HG02970 (cell line): Measurements from ENCODE around the gene LRRC41.
A peak's percentile ranks its signal among the peaks of the same experiment; 100 is the strongest.
"Not testable (repeated sequence)": the region's sequence is repeated elsewhere in the genome, so short reads cannot be mapped to it uniquely, and the experiment has no call there.

Experiments used
- ATAC-seq: cut with Tn5 transposase; IDR thresholded peaks from one replicate; pipeline ENCODE4 v1.9.1; 2021; ENCODE audit warnings: mild to moderate bottlenecking, moderate library complexity, moderate number of reproducible peaks; ENCODE audit not compliant: unreplicated experiment, low FRiP score

Gene LRRC41, protein sequence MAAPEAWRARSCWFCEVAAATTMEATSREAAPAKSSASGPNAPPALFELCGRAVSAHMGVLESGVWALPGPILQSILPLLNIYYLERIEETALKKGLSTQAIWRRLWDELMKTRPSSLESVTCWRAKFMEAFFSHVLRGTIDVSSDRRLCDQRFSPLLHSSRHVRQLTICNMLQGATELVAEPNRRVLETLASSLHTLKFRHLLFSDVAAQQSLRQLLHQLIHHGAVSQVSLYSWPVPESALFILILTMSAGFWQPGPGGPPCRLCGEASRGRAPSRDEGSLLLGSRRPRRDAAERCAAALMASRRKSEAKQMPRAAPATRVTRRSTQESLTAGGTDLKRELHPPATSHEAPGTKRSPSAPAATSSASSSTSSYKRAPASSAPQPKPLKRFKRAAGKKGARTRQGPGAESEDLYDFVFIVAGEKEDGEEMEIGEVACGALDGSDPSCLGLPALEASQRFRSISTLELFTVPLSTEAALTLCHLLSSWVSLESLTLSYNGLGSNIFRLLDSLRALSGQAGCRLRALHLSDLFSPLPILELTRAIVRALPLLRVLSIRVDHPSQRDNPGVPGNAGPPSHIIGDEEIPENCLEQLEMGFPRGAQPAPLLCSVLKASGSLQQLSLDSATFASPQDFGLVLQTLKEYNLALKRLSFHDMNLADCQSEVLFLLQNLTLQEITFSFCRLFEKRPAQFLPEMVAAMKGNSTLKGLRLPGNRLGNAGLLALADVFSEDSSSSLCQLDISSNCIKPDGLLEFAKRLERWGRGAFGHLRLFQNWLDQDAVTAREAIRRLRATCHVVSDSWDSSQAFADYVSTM

DNA sequence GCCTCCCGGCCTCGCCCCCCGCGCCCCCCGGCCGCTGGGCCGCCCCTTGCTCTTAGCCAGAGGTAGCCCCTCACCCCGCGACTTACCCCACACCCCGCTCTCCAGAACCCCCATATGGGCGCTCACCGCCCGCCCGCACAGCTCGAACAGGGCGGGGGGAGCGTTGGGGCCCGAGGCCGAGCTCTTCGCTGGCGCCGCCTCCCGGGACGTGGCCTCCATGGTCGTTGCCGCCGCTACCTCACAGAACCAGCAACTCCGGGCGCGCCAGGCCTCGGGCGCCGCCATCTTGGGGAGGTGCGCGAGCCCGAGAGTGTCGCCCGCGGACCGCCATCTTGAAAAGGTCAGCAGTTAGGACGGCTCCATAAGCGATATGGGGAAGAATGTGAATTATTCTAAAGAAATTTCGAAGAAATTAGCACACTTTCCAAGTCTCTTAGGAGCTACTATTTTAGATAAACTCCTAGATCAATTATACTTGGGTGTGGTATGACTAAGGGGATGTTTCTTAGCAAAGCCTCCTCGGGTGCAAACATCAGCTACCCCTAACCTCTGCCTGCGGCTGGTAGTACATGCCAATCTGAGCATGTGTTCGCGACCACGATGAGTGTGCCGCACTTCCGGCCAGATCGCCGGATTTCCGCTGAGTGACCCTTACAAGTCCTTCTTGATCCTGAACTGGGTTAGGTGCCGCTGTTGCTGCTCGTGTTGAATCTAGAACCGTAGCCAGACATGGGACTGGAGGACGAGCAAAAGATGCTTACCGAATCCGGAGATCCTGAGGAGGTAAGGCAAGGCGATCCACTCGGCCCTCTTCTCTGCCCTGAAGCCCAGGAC is at the start of gene LRRC41, which contains the start of gene UQCRH:
Gene LRRC41, minus strand, starts transcription at position 579 of the 834 bp plus-strand sequence. Its CDS starts 294 bp downstream, at position 285.
Gene UQCRH, plus strand, starts transcription at position 661 of the 834 bp plus-strand sequence. Its CDS starts 69 bp downstream, at position 730.
- peak; percentile 81 for ATAC-seq

DNA sequence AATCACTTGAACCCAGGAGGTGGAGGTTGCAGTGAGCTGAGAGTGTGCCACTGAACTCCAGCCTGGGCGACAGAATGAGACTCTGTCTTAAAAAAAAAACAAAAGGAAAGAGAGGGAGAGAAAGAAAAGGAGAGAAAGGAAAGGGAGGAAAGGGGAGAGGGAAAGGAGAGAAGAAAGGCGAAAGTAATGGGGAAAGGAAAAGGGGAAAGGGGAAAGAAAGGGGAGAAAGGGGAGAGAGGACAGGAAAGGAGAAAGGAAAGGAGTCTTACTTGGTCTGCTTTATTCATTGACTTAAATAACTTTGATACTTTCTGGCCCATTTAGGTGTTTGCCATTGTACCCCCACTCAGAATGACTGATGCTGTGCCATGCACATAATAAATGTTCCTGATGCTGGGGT is 48.9 kb upstream of the LRRC41 start:
- ATAC-seq = no peak

DNA sequence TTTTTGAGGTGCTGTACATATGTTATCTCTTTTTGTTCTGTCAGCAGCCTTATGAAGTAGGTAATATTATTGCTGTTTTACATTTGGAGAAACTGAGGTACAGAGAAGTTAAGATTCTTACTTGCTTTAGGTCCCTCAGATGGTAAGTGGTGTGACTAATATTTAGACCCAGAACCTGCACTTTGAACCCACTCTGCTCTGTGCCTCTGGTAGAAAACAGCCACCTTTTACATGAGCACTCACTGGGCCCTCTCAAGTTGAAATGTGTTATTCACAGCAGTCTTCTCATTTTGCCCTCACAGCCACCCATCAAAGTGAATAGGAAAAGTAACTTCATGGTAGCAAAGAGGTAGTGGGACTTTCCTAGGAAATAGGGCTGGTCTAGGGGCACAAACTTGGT is 41.9 kb upstream of the LRRC41 start:
- no peak for ATAC-seq

DNA sequence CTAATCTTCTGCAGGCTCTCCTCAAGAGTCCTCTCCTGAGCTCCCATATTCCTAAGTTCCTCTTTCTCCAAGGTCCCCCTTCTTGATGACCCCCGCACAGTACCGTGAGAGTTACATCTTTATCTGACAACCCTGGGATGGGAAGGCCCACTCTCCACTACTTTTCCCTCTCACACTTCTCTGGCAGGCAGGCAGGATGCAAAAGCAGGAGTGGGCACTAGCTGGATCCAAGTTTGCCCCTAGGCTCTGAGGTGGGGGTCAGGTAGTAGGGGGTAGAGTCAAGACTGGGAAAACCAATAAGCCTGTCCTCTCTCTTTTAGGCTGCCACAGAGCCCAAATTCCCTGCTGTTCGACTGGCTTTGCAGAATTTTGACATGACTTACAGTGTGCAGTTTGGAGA is 41.1 kb upstream of the LRRC41 start:
- no peak for ATAC-seq

DNA sequence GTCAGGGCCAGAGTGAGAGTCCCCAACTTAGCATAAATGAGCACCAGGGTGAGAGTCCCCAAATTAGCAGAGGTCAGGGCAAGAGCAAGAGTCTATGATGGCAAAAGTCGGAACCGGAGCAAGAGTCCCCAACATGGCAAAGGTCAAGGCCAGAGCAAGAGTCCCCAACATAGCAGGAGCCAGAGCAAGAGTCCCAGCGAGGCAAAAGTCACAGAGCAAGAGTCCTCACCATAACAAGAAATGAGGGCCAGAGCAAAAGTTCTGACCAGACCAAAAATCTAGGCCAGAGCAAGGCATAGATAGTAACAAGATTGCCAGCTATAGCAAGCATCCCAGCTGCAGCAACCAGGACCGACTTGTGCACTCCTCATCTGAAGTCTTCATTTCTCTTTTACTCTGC is 40.3 kb upstream of the LRRC41 start:
- no peak for ATAC-seq

DNA sequence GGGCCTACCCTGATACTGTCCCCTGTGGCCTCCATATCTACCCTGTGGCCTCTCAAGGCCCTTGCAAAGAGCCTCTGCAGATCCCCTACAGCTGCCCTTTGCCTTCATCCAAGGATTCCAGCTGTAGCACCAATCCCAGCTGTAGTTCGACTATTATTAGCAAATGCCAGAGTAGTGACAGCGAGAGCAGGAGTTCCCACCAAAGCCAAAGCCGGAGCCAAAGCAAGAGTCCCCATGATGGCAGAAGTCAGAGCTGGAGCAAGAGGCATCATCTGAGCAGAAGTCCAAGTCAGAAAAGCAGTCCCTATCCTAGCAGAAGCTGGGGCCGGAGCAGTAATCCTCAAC is 39.9 kb upstream of the LRRC41 start:
- ATAC-seq = no peak

DNA sequence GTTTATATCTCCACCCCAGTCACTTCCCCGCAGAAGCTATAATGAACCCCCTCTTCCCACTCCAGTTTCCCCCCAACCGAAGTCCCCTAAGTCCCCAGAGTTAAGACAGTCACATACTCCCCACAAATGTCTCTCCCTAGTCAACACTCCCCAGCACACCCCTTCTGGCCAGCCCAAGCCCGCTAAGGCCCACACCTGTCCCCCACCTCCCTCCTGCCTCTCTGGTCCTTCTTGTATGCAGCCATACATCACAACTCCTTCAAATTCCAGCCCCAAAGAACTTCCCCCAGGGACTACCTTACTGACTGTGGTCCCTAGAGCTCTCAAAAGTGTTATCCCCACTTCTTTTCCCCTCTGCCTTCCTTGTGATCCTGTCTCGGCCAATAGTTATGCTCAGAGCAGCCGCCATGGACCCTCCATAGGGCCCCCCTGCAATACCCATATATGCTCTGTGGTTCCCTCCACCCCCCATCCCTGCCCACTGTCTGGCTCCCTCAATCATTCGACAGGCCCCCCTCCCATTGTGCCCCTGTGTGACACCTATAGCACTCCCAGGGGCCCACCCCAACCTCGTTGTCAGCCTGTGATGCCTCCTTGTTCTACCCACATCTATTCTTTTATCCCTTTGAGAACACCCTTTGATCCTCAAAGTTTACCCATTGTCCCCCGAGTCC is 39.4 kb upstream of the LRRC41 start:
- no peak for ATAC-seq

DNA sequence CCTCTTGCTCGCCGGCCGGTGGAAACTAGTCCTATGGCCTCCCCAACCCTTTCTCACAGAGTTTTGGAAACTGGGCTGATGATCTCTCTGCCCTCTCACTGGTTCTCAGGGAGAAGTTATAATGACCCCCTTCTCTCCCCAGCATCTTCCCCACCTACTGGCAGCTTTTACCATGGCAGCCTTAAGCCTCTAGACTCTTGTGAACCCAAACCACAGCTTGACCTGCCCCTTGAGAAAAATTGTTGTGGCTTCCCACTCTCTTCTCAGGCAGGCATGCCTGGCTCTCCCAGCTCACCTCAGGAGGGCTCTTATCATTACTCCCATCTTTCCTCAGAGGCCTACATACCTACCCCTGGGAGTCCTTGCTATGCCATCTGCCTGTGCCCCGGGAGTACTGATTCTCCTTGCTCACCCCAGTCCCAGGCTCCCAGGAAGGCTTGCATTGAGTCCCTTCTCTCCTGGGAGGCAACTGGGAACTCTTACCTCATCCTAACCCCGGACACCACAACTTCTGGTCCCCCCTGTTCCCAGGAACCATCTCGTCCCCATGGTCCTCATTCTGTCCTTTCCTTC is 38.8 kb upstream of the LRRC41 start:
- ATAC-seq = no peak

DNA sequence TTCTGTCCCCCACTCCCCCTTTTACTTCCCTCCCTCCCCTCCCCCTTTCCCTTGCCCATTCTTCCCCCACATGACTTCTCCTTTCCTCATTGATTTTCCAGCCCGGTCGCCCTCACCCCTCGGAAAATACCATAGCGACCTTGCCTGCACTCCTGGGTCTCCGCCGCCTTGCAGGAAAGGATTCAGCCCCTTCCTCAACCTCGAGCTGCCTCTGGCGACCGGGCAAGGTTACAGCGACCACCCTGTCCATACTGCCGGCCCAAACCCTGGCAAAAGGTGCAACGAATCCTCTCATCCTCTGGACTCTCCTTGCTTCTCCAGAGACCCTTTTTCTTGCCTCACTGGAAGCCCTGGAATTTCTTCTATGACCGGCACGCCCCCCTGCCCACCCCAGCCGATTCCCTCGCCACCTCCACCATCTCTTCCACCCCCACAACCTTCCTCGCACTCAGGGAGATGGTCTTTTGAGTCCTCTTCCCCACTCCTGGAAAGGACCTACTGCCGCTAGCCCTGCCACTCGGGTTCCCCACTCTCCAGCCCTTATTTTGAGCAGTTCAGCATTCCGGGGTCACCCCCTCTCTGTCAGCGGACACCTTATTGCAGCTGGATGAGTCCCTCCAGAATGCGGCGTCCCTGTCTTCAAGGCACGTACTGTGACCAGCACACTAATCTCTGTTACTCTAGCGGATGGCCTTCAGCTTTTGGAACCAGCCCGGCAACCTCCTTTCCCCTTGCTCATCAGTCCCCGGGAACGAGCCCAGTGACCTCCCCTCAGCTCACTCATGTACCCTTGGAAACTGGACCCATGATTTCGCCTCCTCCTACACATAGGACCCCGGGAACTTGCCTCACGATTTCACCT is 38.0 kb upstream of the LRRC41 start:
- ATAC-seq = no peak

DNA sequence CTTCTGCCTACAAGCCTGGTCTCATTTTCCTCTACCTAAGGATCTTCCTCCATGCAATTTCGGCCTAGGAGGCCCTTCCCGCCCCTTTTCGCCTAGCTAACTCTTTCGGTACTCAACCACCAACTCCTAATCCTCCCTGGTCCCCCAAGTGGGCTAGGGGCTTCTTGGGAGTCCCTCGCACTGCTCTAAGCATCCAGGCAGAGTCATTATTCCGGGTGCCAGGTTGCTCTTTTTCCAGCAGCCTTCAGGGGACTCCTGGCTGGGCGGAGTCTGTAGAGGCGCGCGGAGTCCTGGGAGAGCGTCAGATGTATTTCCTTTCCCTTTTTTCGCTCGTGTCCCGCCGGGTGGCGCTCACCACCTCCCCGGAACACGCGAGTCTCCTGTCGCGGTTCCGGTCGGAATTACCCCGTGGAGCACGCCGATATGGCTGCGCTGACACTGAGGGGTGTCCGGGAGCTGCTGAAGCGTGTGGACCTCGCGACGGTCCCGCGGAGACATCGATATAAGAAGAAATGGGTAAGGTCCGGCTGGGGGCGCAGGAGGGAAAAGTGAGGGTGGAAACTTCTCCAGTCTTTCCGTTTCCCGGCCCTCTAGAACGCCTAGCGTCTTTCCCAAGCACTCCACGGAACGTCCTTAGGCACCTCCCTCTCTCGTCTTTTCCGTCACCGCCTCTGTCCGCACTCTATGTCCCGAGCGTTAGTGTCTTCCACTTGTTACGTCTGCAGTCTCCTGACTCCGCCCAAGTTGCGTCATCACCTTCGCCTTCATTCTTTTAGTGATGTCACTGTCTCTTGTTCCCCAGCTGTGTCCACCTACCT is 37.2 kb upstream of the LRRC41 start, which contains the start of gene NSUN4:
Gene NSUN4, plus strand, starts transcription at position 404 of the 818 bp plus-strand sequence. Its CDS starts 20 bp downstream, at position 424.
- peak; percentile 64 for ATAC-seq

DNA sequence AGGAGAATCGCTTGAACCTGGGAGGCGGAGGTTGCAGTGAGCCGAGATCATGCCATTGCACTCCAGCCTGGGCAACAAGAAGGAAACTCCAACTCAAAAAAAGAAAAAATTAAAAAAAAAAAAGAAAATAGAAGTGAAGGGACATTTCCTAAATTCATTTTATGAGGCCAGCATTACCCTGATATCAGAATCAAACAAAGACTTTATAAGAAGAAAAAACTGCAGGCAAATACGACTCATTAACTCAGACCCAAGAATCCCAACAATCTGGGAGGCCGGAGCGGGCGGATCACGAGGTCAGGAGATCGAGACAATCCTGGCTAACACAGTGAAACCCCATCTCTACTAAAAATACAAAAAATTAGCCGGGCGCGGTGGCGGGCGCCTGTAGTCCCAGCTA is 34.0 kb upstream of the LRRC41 start:
- not testable (repeated sequence) for ATAC-seq

DNA sequence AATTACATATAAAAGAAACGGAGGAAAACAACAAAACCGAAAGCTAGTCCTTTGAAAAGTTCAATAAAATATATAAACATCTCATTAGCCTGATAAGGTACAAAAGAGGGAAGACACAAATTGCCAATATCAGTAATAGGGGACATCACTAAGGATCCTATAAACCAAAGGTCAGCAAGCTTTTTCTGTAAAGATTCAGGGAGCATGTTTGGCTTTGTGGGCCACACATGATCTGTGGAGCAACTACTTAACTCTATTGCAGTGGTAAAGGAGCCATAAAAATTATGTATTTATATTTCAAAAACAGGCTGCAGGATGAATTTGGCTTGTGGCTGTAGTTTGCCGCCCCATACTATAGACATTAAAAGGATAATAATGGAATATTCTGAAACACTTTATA is 31.7 kb upstream of the LRRC41 start:
- no peak for ATAC-seq

DNA sequence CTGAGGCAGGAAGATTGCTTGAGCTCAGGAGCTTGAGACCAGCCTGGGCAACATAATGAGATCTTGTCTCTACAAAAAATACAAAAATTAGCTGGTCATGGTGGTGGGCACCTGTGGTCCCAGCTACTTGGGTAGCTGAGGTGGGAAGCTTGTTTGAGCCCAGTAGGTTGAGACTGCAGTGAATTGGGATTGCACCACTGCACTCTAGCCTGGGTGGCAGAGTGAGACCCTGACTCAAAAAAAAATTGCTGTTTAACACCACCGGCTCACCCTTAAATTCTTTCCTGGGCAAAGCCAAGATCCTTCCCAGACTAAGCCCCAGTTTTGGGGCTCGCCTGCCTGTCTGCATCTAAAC is 30.6 kb upstream of the LRRC41 start:
- ATAC-seq = peak; percentile 11

DNA sequence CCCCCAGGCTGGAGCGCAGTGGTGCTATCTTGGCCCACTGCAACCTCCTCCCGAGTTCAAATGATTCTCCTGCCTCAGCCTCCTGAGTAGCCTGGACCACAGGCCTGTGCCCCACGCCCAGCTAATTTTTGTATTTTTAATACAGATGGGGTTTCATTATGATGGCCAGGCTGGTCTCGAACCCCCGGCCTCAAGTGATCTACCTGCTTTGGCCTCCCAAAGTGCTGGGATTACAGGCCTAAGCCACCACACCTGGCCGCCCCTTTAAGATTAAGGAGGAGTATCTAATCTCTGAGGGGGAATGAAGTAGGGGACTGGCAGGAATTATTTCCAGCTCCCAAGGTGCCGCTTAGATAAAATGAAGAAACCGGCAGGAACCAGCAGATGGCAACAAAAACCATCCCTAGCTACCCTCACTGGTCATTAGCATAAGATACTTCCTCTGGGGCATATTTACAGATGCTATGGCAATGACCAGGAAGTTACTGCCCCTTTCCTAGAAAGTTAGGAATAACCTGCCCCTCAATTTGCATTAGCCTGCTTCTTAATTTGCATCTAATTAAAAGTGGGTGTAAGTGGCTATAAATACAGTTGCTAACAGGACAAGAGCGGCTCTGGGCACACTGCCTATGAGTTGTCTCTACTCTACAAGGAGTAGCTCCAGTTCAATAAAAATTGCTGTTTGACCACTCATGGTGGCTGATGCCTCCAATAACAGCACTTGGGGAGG is 30.0 kb upstream of the LRRC41 start:
- ATAC-seq = peak; percentile 42

DNA sequence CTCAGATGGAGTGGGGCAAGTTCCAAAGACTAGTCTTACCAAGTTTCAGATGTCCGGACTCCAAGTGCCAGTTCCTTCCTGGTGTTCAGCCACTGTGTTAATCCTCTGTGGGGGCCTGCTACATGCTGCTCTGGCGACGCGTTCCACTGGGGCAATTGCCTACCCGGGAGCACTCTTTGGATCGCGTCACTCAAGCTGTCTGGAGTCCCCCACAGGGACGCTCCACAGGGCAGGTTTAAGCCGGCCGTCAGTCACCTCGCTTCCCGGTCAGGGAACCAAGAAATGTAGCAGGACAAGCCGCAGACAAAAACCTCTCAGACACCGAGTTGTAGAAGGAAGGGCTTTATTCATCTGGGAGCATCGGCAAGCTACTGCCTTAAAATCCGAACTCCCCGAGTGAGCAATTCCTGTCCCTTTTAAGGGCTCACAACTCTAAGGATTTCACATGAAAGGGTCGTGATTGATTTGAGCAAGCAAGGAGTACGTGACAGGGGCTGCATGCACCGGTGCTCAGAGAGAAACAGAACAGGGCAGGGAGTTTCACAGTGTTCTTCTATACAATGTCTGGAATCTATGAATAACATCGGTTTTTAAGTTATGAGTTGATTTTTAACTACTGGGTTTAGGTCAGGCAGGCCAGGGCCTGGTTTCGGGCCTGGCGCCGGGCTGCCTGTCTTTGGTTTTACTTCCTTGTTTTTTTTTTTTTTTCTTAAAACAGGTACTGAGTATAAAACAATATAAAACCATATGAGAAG is 28.5 kb upstream of the LRRC41 start:
- not testable (repeated sequence) for ATAC-seq

DNA sequence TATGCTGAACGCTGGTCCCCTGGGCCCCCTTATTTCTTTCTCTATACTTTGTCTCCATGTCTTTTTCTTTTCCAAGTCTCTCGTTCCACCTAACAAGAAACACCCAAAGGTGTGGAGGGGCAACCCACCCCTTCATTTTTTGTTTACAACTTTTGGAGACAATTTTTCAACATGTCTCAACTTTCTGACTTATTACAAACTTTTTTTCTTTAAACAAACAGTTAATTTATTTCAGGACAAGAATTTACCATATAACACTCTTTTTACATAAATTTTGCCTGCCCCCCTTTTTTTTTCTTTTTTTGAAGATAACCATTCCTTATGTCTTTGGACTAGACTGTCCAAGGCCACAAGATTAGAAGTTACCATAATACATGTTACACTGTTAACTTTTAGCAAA is 27.0 kb upstream of the LRRC41 start:
- not testable (repeated sequence) for ATAC-seq

DNA sequence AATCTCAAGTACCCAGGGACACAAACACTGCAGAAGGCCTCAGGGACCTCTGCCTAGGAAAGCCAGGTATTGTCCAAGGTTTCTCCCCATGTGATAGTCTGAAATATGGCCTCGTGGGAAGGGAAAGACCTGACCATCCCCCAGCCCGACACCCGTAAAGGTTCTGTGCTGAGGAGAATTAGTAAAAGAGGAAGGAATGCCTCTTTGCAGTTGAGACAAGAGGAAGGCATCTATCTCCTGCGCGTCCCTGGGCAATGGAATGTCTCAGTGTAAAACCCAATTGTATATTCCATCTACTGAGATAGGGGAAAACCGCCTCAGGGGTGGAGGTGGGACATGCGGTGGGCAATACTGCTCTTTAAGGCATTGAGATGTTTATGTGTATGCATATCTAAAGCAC is 26.4 kb upstream of the LRRC41 start:
- ATAC-seq = not testable (repeated sequence)
